Calu3 (cell line): ENCODE data around the gene WFIKKN2. TPM values are rescaled to one million over a fixed set of nuclear protein-coding genes. Genes with fewer than 3 reads are reported as not detected.

ENCODE experiments used
- BruUV-seq: library from RNA; stranded (reverse); fragments of 400-500 nt; replicated peaks from 2 replicates; lab custom pipeline; 2021; lab: Mats Ljungman, UMichigan
- CTCF ChIA-PET: fragments of 300-600 bp; sonication (Branson Sonifier 250); formaldehyde crosslinking; loops from one replicate; lab custom pipeline; 2022; ENCODE audit warnings: antibody characterized with exemption; lab: Charles Lee
- DNase-seq: peaks from one replicate; pipeline ENCODE4 v3.0.0; 2022
- H3K27ac Mint-ChIP-seq: one replicate; pipeline ENCODE4 v1.8.0; 2022; ENCODE audit warnings: mixed read lengths; ENCODE audit not compliant: unreplicated experiment
- H3K27me3 Mint-ChIP-seq: one replicate; pipeline ENCODE4 v1.8.0; 2022; ENCODE audit warnings: mixed read lengths; ENCODE audit not compliant: unreplicated experiment
- H3K36me3 Mint-ChIP-seq: one replicate; pipeline ENCODE4 v1.8.0; 2022; ENCODE audit warnings: mild to moderate bottlenecking, moderate library complexity, mixed read lengths; ENCODE audit not compliant: insufficient read depth, unreplicated experiment
- H3K4me1 Mint-ChIP-seq: one replicate; pipeline ENCODE4 v1.8.0; 2022; ENCODE audit warnings: mild to moderate bottlenecking, low read depth, mixed read lengths; ENCODE audit not compliant: unreplicated experiment
- H3K4me3 Mint-ChIP-seq: one replicate; pipeline ENCODE4 v1.8.0; 2022; ENCODE audit warnings: mild to moderate bottlenecking, low read depth, moderate library complexity, mixed read lengths; ENCODE audit not compliant: unreplicated experiment
- H3K9me3 Mint-ChIP-seq: one replicate; pipeline ENCODE4 v1.8.0; 2022; ENCODE audit warnings: low read depth, mixed read lengths; ENCODE audit not compliant: unreplicated experiment
- CTCF ChIP-seq: fragments of 200-600 bp; IDR thresholded peaks from one replicate; pipeline ENCODE4 v1.8.0; 2022; ENCODE audit warnings: antibody characterized with exemption; ENCODE audit not compliant: unreplicated experiment
- intact Hi-C: fragments of 100-400 bp; cut with micrococcal nuclease; formaldehyde crosslinking; loops from one replicate; pipeline ENCODE4 v1.10.0; 2022; ENCODE audit not compliant: unreplicated experiment
- total RNA-seq: library from RNA; stranded (reverse); gene quantifications from 2 replicates; pipeline ENCODE4 v1.2.3, GENCODE V29; 2022

WFIKKN2 gene
- total RNA-seq, 1 experiment from 2014 or later, result not detected

GRCh38 chr17:50890675-50891516, 55.5 kb downstream of the WFIKKN2 start:
- H3K27me3 Mint-ChIP-seq, result no peaks in the 10 kb centered on the region
- TF ChIP-seq CTCF, result no peak
- no peaks in the 10 kb centered on the region for H3K9me3 Mint-ChIP-seq
- peaks cover 81% of the 10 kb centered on the region for H3K4me1 Mint-ChIP-seq
- TSS peak; percentile 45 for BruUV-seq
- CTCF ChIA-PET, result interaction anchor here (1.1 to 1.8 kb wide), 4 partner anchors 18 to 58 kb away, joined by 3 to 5 read pairs (median 4); no protein-coding TSS in a partner anchor
- peak overlapping the region; percentile 95 for H3K27ac Mint-ChIP-seq
- intact Hi-C loops, result no loop called here
- peak overlapping the region; percentile 33 for H3K4me3 Mint-ChIP-seq
- DNase-seq, result peak; percentile 68
- peaks cover 27% of the 10 kb centered on the region for H3K36me3 Mint-ChIP-seq

DNA sequence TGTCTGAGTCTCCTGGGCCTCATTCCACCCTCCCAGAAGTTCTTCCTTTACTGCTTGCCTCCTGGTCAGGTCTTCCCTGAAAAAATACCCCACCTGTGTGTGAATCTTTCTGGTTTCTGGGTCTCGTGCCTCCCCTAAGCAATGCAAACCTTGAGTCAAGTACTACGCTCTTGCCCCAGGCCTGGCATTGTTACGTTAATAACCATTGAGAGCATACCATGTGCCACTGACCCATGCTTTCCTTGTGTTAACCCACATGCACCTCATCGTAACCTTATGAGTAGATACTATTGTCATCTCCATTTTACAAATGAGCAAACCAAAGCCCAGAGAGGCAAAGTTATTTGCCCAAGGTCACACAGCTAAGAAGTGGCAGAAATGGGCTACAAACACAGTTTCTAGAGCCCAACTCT, 56.2 kb downstream of the WFIKKN2 start:
- H3K36me3 Mint-ChIP-seq, result peaks cover 27% of the 10 kb centered on the region
- H3K27ac Mint-ChIP-seq, result peak overlapping the region; percentile 95
- intact Hi-C loops, result no loop called here
- H3K9me3 Mint-ChIP-seq, result no peaks in the 10 kb centered on the region
- peaks cover 78% of the 10 kb centered on the region for H3K4me1 Mint-ChIP-seq
- H3K27me3 Mint-ChIP-seq, result no peaks in the 10 kb centered on the region
- TF ChIP-seq CTCF, result no peak
- DNase-seq, result no peak
- CTCF ChIA-PET, result interaction anchor here (0.6 to 1.8 kb wide), 10 partner anchors 14 to 54 kb away, joined by 3 to 10 read pairs (median 5); no protein-coding TSS in a partner anchor
- no TSS peak for BruUV-seq
- peak overlapping the region; percentile 33 for H3K4me3 Mint-ChIP-seq

Other genes with a start within 250 kb of the WFIKKN2 start
- gene ABCC3, start 200.7 kb upstream of the WFIKKN2 start, total RNA-seq, result 88.0 and 125 TPM in 2 replicates
- gene ANKRD40, start 127.7 kb upstream of the WFIKKN2 start, total RNA-seq, result 67.2 and 68.5 TPM in 2 replicates
- gene LUC7L3, start 116.0 kb upstream of the WFIKKN2 start, total RNA-seq, result 152 and 155 TPM in 2 replicates
- 0.64 TPM in 1 of 2 replicates, not detected in the other for gene ANKRD40CL, start 68.1 kb upstream of the WFIKKN2 start, total RNA-seq
- gene TOB1, start 30.8 kb downstream of the WFIKKN2 start, total RNA-seq, result 177 and 241 TPM in 2 replicates